Endodermal cell (in vitro differentiated cells): ENCODE data around the gene RBM4. TPM values are rescaled to one million over a fixed set of nuclear protein-coding genes. Genes with fewer than 3 reads are reported as not detected.

Experiments
- DNase-seq: peaks from one replicate; pipeline ENCODE4 v3.0.0-alpha.2; 2017
- H3K27ac ChIP-seq: 2 replicates; pipeline ENCODE4 v1.5.1; 2013; ENCODE audit warnings: mild to moderate bottlenecking, low read depth, low read length, moderate library complexity
- H3K27me3 ChIP-seq: 2 replicates; pipeline ENCODE4 v1.6.1; 2013; ENCODE audit warnings: mild to moderate bottlenecking, low read length, moderate library complexity; ENCODE audit not compliant: insufficient read depth, control insufficient read depth, poor library complexity, severe bottlenecking
- H3K36me3 ChIP-seq: 2 replicates; pipeline ENCODE4 v1.7.0; 2013; ENCODE audit warnings: mild to moderate bottlenecking, low read length, moderate library complexity; ENCODE audit not compliant: control insufficient read depth, insufficient read depth
- H3K4me1 ChIP-seq: one replicate; pipeline ENCODE4 v1.7.0; 2013; ENCODE audit warnings: low read length; ENCODE audit not compliant: control insufficient read depth, insufficient read depth
- H3K4me3 ChIP-seq: 2 replicates; pipeline ENCODE4 v1.5.1; 2013; ENCODE audit warnings: mild to moderate bottlenecking, low read length, moderate library complexity
- H3K9ac ChIP-seq: 2 replicates; pipeline ENCODE4 v1.6.1; 2013; ENCODE audit warnings: mild to moderate bottlenecking, low read length, moderate library complexity; ENCODE audit not compliant: poor library complexity, severe bottlenecking; ENCODE audit errors: extremely low read depth
- H3K9me3 ChIP-seq: 2 replicates; pipeline ENCODE4 v1.6.1; 2013; ENCODE audit warnings: mild to moderate bottlenecking, low read length, moderate library complexity; ENCODE audit not compliant: control insufficient read depth
- H3K27ac Mint-ChIP-seq: 2 replicates; pipeline ENCODE4 v1.8.0; 2020; ENCODE audit warnings: mixed read lengths
- H3K27me3 Mint-ChIP-seq: 2 replicates; pipeline ENCODE4 v1.8.0; 2021; ENCODE audit warnings: mild to moderate bottlenecking, mixed read lengths; ENCODE audit not compliant: insufficient read depth
- H3K36me3 Mint-ChIP-seq: 2 replicates; pipeline ENCODE4 v1.8.0; 2020; ENCODE audit warnings: low read depth, mixed read lengths
- H3K4me1 Mint-ChIP-seq: 2 replicates; pipeline ENCODE4 v1.8.0; 2020; ENCODE audit warnings: mixed read lengths
- H3K4me3 Mint-ChIP-seq: 2 replicates; pipeline ENCODE4 v1.8.0; 2020; ENCODE audit warnings: mild to moderate bottlenecking, moderate library complexity, mixed read lengths
- H3K9me3 Mint-ChIP-seq: 2 replicates; pipeline ENCODE4 v1.8.0; 2020; ENCODE audit warnings: mild to moderate bottlenecking, mixed read lengths
- WGBS, 2 experiments: methylation state at CpG; one replicate each; pipeline versions ENCODE4 v1.1.5 to v1.1.7; 2013; ENCODE audit warnings: missing lambda C conversion rate in 2 of 2, mixed read lengths in 1 of 2; ENCODE audit not compliant: insufficient coverage in 1 of 2, insufficient read length in 1 of 2; 5-methylcytosine and 5-hydroxymethylcytosine counted together
- total RNA-seq, 2 donors: library from RNA; stranded (reverse); fragmentation: NEBNext Ultra II Directional in 1 of 2; extraction: Animal tissue kit (Norgen Biotek cat#: 25700) in 1 of 2; gene quantifications; 2 replicates in 1 of 2; 3 replicates in 1 of 2; pipeline ENCODE4 v1.2.1, GENCODE V29; 2021
- TF ChIP-seq, protein P1 (sequence below): fragments of 200-600 bp; sonication (generic); conservative IDR thresholded peaks from 2 replicates; pipeline ENCODE4 v1.5.0; 2021; ENCODE audit warnings: antibody characterized with exemption, mild to moderate bottlenecking

RBM4 gene
- total RNA-seq, 2 donors from 2014 or later = 151 to 191 TPM

DNA sequence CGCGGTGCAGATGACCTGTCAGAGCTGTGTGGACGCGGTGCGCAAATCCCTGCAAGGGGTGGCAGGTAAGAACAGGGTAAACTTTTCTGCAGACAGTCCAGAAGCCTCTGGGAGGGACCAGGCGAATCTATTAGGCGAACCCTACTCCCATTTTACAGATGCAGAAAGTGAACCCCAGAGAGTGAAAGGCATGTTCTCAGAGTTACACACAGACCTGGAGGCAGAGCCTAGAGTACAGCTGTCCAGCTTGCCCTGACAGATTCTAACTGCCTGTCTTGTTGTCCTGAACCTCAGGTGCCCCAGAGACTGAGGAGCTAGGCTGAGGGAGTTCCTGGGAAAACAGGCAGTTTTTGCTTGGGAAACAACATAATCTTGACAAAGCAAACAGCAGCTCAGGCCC is 44.9 kb upstream of the RBM4 start:
- Mint-ChIP-seq H3K4me3 (peak overlapping the region; percentile 88), H3K36me3 (peaks cover 16% of the 10 kb centered on the region), H3K4me1 (peaks cover 10% of the 10 kb centered on the region), H3K9me3 (peaks cover 31% of the 10 kb centered on the region), H3K27ac (peak overlapping the region; percentile 98), H3K27me3 (peaks cover 25% of the 10 kb centered on the region)
- H3K27me3 ChIP-seq = no peaks in the 10 kb centered on the region
- H3K9me3 ChIP-seq = peaks cover 26% of the 10 kb centered on the region
- H3K4me3 ChIP-seq = peak overlapping the region; percentile 94
- peaks cover 5% of the 10 kb centered on the region for H3K36me3 ChIP-seq
- TF ChIP-seq, protein P1, sequence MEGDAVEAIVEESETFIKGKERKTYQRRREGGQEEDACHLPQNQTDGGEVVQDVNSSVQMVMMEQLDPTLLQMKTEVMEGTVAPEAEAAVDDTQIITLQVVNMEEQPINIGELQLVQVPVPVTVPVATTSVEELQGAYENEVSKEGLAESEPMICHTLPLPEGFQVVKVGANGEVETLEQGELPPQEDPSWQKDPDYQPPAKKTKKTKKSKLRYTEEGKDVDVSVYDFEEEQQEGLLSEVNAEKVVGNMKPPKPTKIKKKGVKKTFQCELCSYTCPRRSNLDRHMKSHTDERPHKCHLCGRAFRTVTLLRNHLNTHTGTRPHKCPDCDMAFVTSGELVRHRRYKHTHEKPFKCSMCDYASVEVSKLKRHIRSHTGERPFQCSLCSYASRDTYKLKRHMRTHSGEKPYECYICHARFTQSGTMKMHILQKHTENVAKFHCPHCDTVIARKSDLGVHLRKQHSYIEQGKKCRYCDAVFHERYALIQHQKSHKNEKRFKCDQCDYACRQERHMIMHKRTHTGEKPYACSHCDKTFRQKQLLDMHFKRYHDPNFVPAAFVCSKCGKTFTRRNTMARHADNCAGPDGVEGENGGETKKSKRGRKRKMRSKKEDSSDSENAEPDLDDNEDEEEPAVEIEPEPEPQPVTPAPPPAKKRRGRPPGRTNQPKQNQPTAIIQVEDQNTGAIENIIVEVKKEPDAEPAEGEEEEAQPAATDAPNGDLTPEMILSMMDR = no peak
- WGBS, 2 experiments = 75 to 86% methylated on average over 7 of the region's 7 CpGs
- no peaks in the 10 kb centered on the region for H3K4me1 ChIP-seq
- H3K9ac ChIP-seq = peak overlapping the region; percentile 67
- H3K27ac ChIP-seq = no peak overlapping the region
- DNase-seq = no peak

DNA sequence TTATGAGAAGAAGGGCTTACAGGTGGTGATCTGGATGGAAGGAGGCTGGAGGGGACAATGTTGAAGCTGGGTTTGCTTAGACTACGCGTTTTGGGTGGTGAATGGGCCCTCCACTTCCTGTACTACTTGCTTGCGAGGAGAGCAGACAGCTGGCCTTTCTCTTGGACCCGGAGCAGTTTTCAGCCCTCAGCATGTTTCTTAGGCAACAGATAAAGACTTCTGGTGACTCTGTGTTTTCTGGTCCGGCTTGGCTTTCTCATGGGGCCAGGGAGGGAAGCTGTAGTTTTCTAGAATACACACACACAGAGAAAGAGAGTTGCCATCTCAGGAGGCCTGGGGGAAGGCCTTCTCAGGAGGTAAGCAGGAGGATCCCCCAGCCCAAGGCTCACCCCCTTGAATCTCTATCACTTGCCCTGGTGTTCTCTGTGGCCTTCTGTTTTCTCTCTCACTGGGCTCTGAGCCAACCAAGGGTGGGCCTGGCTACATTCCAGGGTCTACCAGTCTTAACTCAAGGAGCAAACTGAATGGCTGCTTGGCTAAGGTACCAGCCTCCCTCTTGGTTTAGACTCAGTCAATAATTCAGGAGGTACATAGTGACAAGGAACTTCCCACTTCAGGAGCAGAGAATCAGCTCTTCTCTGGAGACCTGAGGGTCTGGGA is 43.1 kb upstream of the RBM4 start:
- Mint-ChIP-seq H3K27ac (no peak overlapping the region), H3K27me3 (peaks cover 21% of the 10 kb centered on the region), H3K9me3 (peaks cover 23% of the 10 kb centered on the region), H3K4me1 (peaks cover 10% of the 10 kb centered on the region), H3K36me3 (peaks cover 29% of the 10 kb centered on the region), H3K4me3 (no peak overlapping the region)
- Histone ChIP-seq H3K27ac (no peak overlapping the region), H3K36me3 (peaks cover 10% of the 10 kb centered on the region), H3K4me3 (peak overlapping the region; percentile 45), H3K27me3 (no peaks in the 10 kb centered on the region), H3K4me1 (no peaks in the 10 kb centered on the region), H3K9ac (no peak overlapping the region), H3K9me3 (peaks cover 20% of the 10 kb centered on the region)
- no peak for DNase-seq
- TF ChIP-seq, protein P1 = no peak
- whole genome bisulfite sequencing, 2 experiments = 92 to 94% methylated on average over 4 to 5 of the region's 5 CpGs

DNA sequence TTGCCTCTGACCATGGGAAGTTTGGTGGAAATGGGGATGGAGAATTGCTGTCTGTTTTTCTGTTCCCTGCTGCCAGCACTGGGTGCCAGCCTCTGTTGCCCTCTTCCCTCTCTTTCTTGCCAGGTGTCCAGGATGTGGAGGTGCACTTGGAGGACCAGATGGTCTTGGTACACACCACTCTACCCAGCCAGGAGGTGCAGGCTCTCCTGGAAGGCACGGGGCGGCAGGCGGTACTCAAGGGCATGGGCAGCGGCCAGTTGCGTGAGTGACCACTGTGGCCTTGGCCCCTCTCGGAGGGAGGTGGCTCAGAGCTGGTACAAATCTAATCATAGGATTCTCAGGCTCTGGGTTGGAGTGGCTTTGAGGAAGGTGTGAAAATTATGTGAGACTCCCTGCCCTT is 39.5 kb upstream of the RBM4 start:
- TF ChIP-seq, protein P1 = no peak
- H3K9me3 Mint-ChIP-seq = no peaks in the 10 kb centered on the region
- Histone ChIP-seq H3K4me3 (no peak overlapping the region), H3K27ac (no peak overlapping the region), H3K9me3 (no peaks in the 10 kb centered on the region), H3K36me3 (peaks cover 19% of the 10 kb centered on the region), H3K27me3 (no peaks in the 10 kb centered on the region), H3K4me1 (no peaks in the 10 kb centered on the region), H3K9ac (no peak overlapping the region)
- no peaks in the 10 kb centered on the region for H3K4me1 Mint-ChIP-seq
- 89 to 100% methylated on average over 3 to 6 of the region's 6 CpGs for WGBS, 2 experiments
- H3K27me3 Mint-ChIP-seq = no peaks in the 10 kb centered on the region
- no peak for DNase-seq
- H3K4me3 Mint-ChIP-seq = no peak overlapping the region
- H3K27ac Mint-ChIP-seq = no peak overlapping the region
- H3K36me3 Mint-ChIP-seq = peaks cover 47% of the 10 kb centered on the region
